Parathyroid adenoma (tissue), 2 donors: ENCODE measurements around the gene ATP8B3.

Source experiments
- H2AFZ ChIP-seq: fragments of 300-600 bp; sonication (generic); one replicate; pipeline ENCODE4 v1.7.0; 2017; ENCODE audit warnings: antibody characterized with exemption, mild to moderate bottlenecking
- H3K27ac ChIP-seq: fragments of 300-600 bp; sonication (generic); one replicate; pipeline ENCODE4 v1.7.0; 2017
- H3K27me3 ChIP-seq: fragments of 300-600 bp; sonication (generic); one replicate; pipeline ENCODE4 v1.7.0; 2017; ENCODE audit warnings: low read length; ENCODE audit not compliant: control insufficient read depth, insufficient read depth
- H3K36me3 ChIP-seq: fragments of 300-600 bp; sonication (generic); one replicate; pipeline ENCODE4 v1.7.0; 2017; ENCODE audit warnings: low read length; ENCODE audit not compliant: control insufficient read depth, insufficient read depth
- H3K4me1 ChIP-seq: fragments of 300-600 bp; sonication (generic); one replicate; pipeline ENCODE4 v1.7.0; 2017; ENCODE audit warnings: control low read depth
- H3K4me2 ChIP-seq: fragments of 300-600 bp; sonication (generic); one replicate; pipeline ENCODE4 v1.7.0; 2017; ENCODE audit warnings: low read length
- H3K4me3 ChIP-seq: fragments of 300-600 bp; sonication (generic); one replicate; pipeline ENCODE4 v1.7.0; 2017; ENCODE audit warnings: low read depth, low read length
- H3K79me2 ChIP-seq: fragments of 300-600 bp; sonication (generic); one replicate; pipeline ENCODE4 v1.7.0; 2017; ENCODE audit warnings: control low read depth
- H3K9ac ChIP-seq: fragments of 300-600 bp; sonication (generic); one replicate; pipeline ENCODE4 v1.7.0; 2017; ENCODE audit warnings: mild to moderate bottlenecking
- H3K9me3 ChIP-seq: fragments of 300-600 bp; sonication (generic); one replicate; pipeline ENCODE4 v1.7.0; 2017; ENCODE audit warnings: low read length; ENCODE audit not compliant: control insufficient read depth
- CTCF ChIP-seq: fragments of 300-600 bp; sonication (generic); IDR thresholded peaks from one replicate; pipeline ENCODE4 v1.7.0; 2017; ENCODE audit warnings: antibody characterized with exemption, mild to moderate bottlenecking
- donor health status: primary hyperparathyroidism.

The ATP8B3 gene

GRCh38 chr19:1749373-1750342, 62.4 kb downstream of the ATP8B3 start:
- Histone ChIP-seq H3K4me1 (no peaks in the 10 kb centered on the region), H3K9me3 (no peaks in the 10 kb centered on the region), H2AFZ (peak overlapping the region; percentile 22), H3K36me3 (no peaks in the 10 kb centered on the region), H3K79me2 (no peaks in the 10 kb centered on the region), H3K4me3 (no peak overlapping the region), H3K27ac (no peak overlapping the region), H3K27me3 (peaks cover 31% of the 10 kb centered on the region), H3K9ac (no peak overlapping the region), H3K4me2 (peak overlapping the region; percentile 28)
- TF ChIP-seq CTCF = no peak

- no peaks in the 10 kb centered on the region for H3K36me3 ChIP-seq
- H3K79me2 ChIP-seq = no peaks in the 10 kb centered on the region
- no peak overlapping the region for H3K9ac ChIP-seq
- no peak overlapping the region for H2AFZ ChIP-seq
- no peak for TF ChIP-seq CTCF
- H3K27ac ChIP-seq = no peak overlapping the region
- H3K4me1 ChIP-seq = no peaks in the 10 kb centered on the region
- no peak overlapping the region for H3K4me3 ChIP-seq
- H3K9me3 ChIP-seq = no peaks in the 10 kb centered on the region
- peak overlapping the region; percentile 28 for H3K4me2 ChIP-seq
- peaks cover 32% of the 10 kb centered on the region for H3K27me3 ChIP-seq
These were observed 63.2 kb downstream of the ATP8B3 start for GRCh38 chr19:1748873-1749341.

DNA sequence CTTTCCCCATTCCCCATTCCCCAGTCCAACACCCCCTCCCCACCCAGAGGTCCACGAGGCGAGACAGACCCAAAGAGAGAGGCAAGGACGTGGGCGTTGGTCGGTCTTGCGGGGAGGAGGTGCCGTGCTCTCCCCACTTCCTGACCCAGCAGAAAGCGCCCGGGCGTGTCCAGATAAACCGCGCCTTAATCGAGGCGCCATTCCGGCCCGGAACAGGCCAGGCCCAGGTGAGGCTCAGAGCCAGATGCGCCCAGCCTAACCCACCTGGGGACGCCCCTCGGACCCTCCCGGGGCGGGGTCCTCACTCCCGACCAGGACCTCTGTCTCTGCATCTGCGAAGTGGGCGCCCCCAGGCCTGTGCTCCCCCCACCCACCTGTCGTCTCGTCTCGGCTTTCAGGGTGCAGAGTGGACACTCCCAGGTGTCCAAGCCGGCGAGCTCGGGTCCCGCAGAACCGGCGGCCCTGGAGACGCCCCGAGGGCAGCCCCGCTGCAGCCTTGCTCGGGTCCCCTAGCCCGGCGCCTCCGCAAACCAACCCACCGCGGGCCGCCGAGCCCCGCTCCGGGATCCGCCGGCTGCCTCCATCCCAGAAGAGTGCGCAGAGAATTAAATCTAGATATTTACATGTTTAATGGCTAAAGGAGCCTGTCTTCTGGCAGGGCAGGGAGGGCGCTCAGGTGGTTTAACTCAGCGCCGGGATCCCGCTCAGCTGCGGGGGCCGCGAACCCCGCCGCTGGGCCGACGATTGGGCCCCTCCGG, 63.8 kb downstream of the ATP8B3 start:
- Histone ChIP-seq H3K79me2 (no peaks in the 10 kb centered on the region), H3K9me3 (no peaks in the 10 kb centered on the region), H3K27ac (no peak overlapping the region), H3K4me2 (no peak overlapping the region), H3K27me3 (peaks cover 32% of the 10 kb centered on the region), H3K36me3 (no peaks in the 10 kb centered on the region), H2AFZ (no peak overlapping the region), H3K4me1 (no peaks in the 10 kb centered on the region), H3K4me3 (no peak overlapping the region), H3K9ac (no peak overlapping the region)
- TF ChIP-seq CTCF = no peak

DNA sequence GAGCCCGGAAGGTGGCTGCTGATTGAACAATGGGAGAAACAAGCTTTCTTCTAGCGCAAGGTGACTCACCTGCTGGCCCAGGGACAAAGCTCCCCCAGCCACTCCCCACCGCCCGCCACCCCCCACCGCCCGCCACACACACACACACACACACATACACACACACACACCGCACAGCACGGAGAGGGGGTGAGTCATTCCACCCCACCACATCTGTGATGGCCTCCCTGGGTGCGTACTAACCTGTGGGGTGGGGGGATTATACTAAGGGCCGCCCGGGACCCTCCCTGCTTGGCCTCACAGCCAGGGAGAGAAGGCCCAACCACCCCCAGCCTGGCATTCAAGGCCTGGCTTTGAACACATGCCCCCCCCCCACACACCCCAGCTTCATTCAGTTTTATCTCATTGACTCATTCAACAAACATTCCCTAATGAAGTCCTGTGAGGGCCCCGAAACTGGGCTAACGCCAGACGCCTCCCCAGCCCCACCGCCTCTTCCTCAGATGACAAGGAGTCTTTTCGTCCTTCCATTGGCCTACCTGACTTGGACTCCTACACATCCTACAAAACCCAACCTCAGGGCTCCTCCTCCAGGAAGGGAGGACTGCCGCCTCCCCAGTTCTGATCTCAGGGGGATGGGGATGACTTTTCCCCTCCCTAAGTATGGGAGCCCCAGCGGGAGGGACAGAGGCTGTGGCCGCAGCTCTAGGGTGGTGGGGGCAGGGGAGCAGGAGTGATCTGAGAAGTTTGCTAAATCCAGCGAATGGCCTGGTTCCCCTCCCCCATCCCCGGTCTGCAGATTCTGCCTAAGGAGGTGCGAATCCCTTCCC, 64.6 kb downstream of the ATP8B3 start:
- Histone ChIP-seq H3K27ac (no peak overlapping the region), H3K36me3 (no peaks in the 10 kb centered on the region), H2AFZ (no peak overlapping the region), H3K4me3 (no peak overlapping the region), H3K9me3 (no peaks in the 10 kb centered on the region), H3K9ac (no peak overlapping the region), H3K27me3 (peaks cover 32% of the 10 kb centered on the region), H3K79me2 (no peaks in the 10 kb centered on the region), H3K4me2 (no peak overlapping the region), H3K4me1 (no peaks in the 10 kb centered on the region)
- no peak for TF ChIP-seq CTCF
